Measurements from ENCODE around the gene FRZB.
"Not testable (repeated sequence)": the region's sequence is repeated elsewhere in the genome, so short reads cannot be mapped to it uniquely, and the experiment has no call there.

FRZB gene

GRCh38 chr2:182866461-182867406 lies at the start of gene FRZB:
Gene FRZB, minus strand, starts transcription at chr2:182866637. Its CDS starts 85 bp downstream, at chr2:182866552.
- no peak for DNase-seq (ENCODE audit: low spot score)

- peak; percentile 6 for DNase-seq (ENCODE audit: low spot score)
Observed at GRCh38 chr2:182915369-182916326, 49.2 kb upstream of the FRZB start.

- DNase-seq (ENCODE audit: low spot score) = no peak
Observed at GRCh38 chr2:182914852-182915251, 48.4 kb upstream of the FRZB start.

GRCh38 chr2:182913064-182913463 lies 46.6 kb upstream of the FRZB start:
- no peak for DNase-seq (ENCODE audit: low spot score)

GRCh38 chr2:182912518-182912915 lies 46.1 kb upstream of the FRZB start:
- no peak for DNase-seq (ENCODE audit: low spot score)

GRCh38 chr2:182911813-182912517 lies 45.5 kb upstream of the FRZB start:
- DNase-seq (ENCODE audit: low spot score) = no peak

GRCh38 chr2:182910965-182911364 lies 44.5 kb upstream of the FRZB start:
- DNase-seq (ENCODE audit: low spot score) = no peak

GRCh38 chr2:182907081-182907830 lies 40.8 kb upstream of the FRZB start:
- no peak for DNase-seq (ENCODE audit: low spot score)

- DNase-seq (ENCODE audit: low spot score) = no peak
Observed at GRCh38 chr2:182906454-182906853, 40.0 kb upstream of the FRZB start.

GRCh38 chr2:182904844-182905243 lies 38.4 kb upstream of the FRZB start:
- no peak for DNase-seq (ENCODE audit: low spot score)

GRCh38 chr2:182903566-182903965 lies 37.1 kb upstream of the FRZB start:
- no peak for DNase-seq (ENCODE audit: low spot score)

- DNase-seq (ENCODE audit: low spot score) = no peak
Observed at GRCh38 chr2:182901748-182902147, 35.3 kb upstream of the FRZB start.

GRCh38 chr2:182898718-182899117 lies 32.3 kb upstream of the FRZB start:
- DNase-seq (ENCODE audit: low spot score) = no peak

GRCh38 chr2:182897137-182897536 lies 30.7 kb upstream of the FRZB start:
- no peak for DNase-seq (ENCODE audit: low spot score)

- no peak for DNase-seq (ENCODE audit: low spot score)
Observed at GRCh38 chr2:182895798-182896197, 29.4 kb upstream of the FRZB start.

- no peak for DNase-seq (ENCODE audit: low spot score)
Observed at GRCh38 chr2:182895169-182895568, 28.7 kb upstream of the FRZB start.

GRCh38 chr2:182894174-182894573 lies 27.7 kb upstream of the FRZB start:
- no peak for DNase-seq (ENCODE audit: low spot score)

GRCh38 chr2:182893666-182894065 lies 27.2 kb upstream of the FRZB start:
- no peak for DNase-seq (ENCODE audit: low spot score)

- DNase-seq (ENCODE audit: low spot score) = not testable (repeated sequence)
Observed at GRCh38 chr2:182893035-182893434, 26.6 kb upstream of the FRZB start.

GRCh38 chr2:182891611-182892010 lies 25.2 kb upstream of the FRZB start:
- DNase-seq (ENCODE audit: low spot score) = no peak

- no peak for DNase-seq (ENCODE audit: low spot score)
Observed at GRCh38 chr2:182890773-182891378, 24.4 kb upstream of the FRZB start.

Data from pons (tissue), 1 donor.